GM12865 (cell line): Measurements from ENCODE around the gene IFITM5.

Experiments
- DNase-seq: peaks from one replicate; pipeline ENCODE4 v3.0.0; 2010; ENCODE audit warnings: low read depth
- H3K4me3 ChIP-seq: 2 replicates; pipeline ENCODE4 v1.5.1; 2011; ENCODE audit warnings: mild to moderate bottlenecking, low read depth, low read length, control low read depth
- TF ChIP-seq, protein P1 (sequence below): IDR thresholded peaks from 2 replicates; pipeline ENCODE4 v1.5.1; 2011; ENCODE audit warnings: low read length, control low read depth, low read depth, inconsistent platforms; ENCODE audit not compliant: insufficient read depth; ENCODE audit errors: missing control alignments

Gene IFITM5

DNA sequence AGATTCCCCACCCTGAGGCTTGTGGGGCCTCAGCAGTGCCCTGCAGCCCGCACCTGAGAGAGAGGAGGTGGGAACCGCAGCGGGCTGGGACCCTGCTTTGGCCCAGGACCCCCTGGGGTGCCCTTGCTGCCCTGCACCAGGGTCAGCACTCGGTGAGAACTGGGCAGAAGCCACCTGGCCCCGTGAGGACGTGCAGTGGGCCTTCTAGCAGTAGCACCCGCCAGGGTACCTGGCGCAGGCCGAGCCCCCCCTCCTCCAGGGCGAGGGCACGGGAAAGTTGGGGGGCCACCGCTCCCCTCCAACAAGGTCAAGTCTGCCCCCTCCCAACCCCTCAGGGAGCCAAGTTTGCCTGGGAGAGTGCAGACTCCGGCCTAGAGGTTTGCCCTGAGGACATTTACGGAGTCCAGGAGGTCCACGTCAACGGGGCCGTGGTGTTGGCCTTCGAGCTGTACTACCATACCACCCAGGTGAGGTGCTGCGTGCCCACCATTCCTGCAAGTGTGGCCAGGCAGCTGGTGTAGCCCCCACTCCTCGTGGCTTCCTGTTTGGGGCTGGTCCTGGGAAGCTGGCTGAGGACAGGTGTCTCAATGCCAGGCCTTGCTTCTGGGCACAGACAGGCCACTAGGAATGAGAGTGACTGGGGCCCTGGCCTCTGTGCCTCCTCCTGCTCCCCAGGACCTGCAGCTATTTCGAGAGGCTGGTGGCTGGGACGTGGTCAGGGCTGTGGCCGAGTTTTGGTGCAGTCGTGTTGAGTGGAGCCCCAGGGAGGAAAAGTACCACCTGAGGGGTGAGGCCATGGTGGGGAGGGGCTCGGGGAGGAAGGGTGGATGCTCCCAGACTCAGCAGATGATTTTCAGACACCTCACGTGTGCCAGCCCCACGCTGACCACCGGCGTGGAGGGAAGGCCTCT lies 6.9 kb downstream of the IFITM5 start:
- TF ChIP-seq, protein P1, sequence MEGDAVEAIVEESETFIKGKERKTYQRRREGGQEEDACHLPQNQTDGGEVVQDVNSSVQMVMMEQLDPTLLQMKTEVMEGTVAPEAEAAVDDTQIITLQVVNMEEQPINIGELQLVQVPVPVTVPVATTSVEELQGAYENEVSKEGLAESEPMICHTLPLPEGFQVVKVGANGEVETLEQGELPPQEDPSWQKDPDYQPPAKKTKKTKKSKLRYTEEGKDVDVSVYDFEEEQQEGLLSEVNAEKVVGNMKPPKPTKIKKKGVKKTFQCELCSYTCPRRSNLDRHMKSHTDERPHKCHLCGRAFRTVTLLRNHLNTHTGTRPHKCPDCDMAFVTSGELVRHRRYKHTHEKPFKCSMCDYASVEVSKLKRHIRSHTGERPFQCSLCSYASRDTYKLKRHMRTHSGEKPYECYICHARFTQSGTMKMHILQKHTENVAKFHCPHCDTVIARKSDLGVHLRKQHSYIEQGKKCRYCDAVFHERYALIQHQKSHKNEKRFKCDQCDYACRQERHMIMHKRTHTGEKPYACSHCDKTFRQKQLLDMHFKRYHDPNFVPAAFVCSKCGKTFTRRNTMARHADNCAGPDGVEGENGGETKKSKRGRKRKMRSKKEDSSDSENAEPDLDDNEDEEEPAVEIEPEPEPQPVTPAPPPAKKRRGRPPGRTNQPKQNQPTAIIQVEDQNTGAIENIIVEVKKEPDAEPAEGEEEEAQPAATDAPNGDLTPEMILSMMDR = no peak
- H3K4me3 ChIP-seq = no peak overlapping the region
- no peak for DNase-seq

DNA sequence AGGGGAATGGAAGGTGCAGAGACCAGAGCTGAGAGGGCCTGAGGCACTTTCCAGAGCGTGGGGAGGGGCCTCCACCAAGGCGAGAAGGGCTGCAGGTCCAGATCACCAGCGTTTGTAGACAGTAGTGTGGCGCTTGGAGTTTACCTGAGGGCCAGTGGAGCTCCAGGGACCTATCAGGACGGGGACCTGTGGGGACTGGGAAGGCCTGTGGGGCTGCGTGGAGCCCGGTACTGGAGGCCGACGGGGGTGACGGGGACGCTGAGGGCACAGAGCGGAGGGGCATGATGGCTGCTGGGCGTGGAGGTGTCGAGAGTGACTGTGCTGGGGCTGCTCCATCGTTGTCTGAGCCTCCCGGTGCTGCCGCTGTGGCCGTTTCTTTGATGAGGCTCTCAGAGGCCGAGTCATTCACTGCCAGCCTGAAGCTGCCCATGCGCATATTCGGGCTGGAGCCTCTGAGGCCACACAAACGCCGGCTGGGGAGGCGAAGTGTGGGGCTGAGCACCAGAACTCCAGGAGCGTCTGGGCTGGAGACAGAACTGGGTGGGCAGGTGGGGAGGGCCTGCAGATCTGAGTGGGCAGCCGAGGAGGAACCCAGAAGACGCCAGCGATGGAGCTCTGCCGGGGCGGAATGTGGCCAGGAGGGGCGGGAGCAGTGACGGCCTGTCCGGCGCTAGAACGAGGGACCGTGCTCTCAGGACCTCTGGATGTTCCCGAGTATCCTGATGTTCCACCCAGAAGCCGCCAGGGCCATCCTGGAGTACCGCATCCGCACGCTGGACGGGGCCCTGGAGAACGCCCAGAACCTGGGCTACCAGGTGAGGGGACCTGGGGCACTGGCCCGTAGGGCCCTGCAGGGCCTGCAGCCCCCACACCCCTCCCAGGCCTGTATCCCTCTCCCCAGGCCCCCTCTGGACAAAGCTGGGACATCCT lies 7.8 kb downstream of the IFITM5 start:
- TF ChIP-seq, protein P1 = no peak
- no peak for DNase-seq
- no peak overlapping the region for H3K4me3 ChIP-seq

DNA sequence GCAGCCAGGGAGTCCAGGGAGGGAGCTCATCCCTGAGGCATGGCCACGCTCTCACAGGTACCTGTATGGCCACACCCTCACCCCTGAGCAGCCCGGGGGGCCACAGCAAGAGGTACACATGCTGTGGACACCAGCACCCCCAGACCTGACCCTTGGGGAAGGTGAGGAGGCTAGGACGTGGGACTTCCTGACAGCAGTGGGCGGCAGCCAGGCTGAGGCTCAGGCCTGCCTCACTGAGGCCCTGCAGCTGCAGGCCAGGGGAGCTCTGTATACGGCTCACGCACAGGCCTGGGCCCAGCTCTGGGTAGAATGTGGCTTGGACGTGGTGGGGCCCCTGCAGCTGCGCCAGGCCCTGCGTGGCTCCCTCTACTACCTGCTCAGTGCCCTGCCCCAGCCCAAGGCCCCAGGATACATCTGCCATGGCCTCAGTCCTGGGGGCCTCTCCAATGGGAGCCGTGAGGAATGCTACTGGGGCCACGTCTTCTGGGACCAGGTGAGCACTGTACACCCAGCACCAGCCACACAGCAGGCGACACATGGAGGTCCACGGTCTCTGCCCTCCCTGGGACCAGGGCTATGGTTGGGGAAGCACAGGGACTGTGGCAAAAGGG lies 8.6 kb downstream of the IFITM5 start:
- TF ChIP-seq, protein P1 = no peak
- no peak for DNase-seq
- H3K4me3 ChIP-seq = no peak overlapping the region

DNA sequence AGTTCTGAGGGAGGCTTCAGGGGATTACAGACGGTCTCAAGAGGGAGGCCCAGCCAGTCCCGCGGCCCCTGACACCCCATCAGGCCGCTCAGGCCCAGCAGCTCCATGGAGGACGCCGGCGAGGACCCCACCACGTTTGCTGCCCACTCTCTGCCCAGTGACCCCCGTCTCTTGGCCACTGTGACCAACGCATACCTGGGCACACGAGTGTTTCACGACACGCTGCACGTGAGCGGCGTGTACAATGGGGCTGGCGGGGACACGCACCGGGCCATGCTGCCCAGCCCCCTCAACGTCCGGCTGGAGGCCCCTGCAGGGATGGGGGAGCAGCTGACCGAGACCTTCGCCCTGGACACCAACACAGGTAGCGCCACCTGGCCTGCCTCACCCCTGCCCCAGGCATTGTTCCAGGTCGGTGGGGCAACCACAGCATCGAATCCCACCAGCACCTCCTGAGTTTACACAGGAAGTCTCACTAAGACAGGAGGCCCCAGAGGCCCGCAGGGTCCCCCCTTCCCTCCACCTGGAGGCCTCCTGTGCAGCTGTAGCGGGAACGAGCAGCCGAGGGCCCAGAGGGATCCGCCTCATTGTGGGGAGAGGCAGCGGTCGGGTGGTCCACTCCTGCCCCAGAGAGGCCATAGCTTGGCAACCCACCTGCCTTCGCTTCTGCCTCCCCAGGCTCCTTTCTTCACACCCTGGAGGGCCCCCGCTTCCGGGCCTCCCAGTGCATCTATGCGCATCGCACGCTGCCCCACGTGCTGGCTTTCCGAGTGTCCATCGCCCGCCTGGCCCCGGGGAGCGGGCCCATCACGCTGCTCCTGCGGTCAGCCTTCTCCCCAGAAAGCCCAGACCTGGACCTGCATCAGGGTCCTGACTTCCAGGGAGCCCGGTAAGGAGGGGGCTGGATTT lies 9.4 kb downstream of the IFITM5 start:
- peak overlapping the region; percentile 51 for H3K4me3 ChIP-seq
- TF ChIP-seq, protein P1 = no peak
- no peak for DNase-seq

DNA sequence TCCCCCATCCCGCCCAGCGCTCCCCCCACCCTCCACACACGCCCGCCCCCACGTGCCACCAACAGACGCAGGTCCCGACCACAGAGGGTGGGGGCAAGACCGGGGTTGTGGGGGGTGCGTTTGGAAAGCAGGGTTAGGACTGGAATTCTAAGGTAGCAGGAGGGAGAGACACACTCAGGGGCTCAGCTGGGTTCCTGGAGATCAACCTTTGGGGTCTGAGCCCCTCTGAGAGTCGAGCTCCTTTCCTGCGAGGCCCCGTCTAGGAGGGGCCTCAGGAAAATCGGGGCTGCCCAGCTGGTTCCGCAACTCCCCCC lies 10.0 kb downstream of the IFITM5 start:
- H3K4me3 ChIP-seq = peak overlapping the region; percentile 51
- no peak for DNase-seq
- TF ChIP-seq, protein P1 = no peak
